Vagina (tissue), 2 donors: ENCODE measurements around the gene LRRC56.

ENCODE experiments used
- CTCF ChIP-seq, 3 experiments: fragments of 450-650 bp in 2 of 3; fragments of 200-600 bp in 1 of 3; sonication (generic) in 1 of 3; IDR thresholded peaks; one replicate each; pipeline ENCODE4 v1.5.1; 2017 to 2019; ENCODE audit warnings: antibody characterized with exemption in 3 of 3, mild to moderate bottlenecking in 2 of 3, moderate library complexity in 2 of 3
- POLR2A ChIP-seq, 2 donors: fragments of 450-650 bp; IDR thresholded peaks; one replicate each; pipeline ENCODE4 v1.6.1; 2017; ENCODE audit warnings: antibody characterized with exemption in 2 of 2, mild to moderate bottlenecking in 2 of 2, moderate library complexity in 2 of 2
- POLR2AphosphoS5 ChIP-seq, 2 donors: sonication (generic); formaldehyde crosslinking; IDR thresholded peaks; one replicate each; pipeline ENCODE4 v1.9.0; 2017; ENCODE audit warnings: antibody characterized with exemption in 2 of 2, mild to moderate bottlenecking in 2 of 2, low read depth in 1 of 2; ENCODE audit not compliant: insufficient read depth in 1 of 2

GRCh38 chr11:569158-569885, 32.0 kb downstream of the LRRC56 start:
- no peak for TF ChIP-seq CTCF (IDR thresholded peaks at IDR 0.05)
- TF ChIP-seq POLR2AphosphoS5 (IDR thresholded peaks at IDR 0.05; ENCODE audit: insufficient read depth in 1 of 2, low read depth in 1 of 2): no peak
- TF ChIP-seq POLR2A (IDR thresholded peaks at IDR 0.05): no peak
